ENCODE measurements around the gene YWHAE. TPM values are rescaled to one million over a fixed set of nuclear protein-coding genes. Genes with fewer than 3 reads are reported as not detected.
"Not testable (repeated sequence)": the region's sequence is repeated elsewhere in the genome, so short reads cannot be mapped to it uniquely, and the experiment has no call there.

Gene YWHAE
- total and polyA plus RNA-seq, 5 experiments from 2014 or later = 28.3 to 122 (median 34.2) TPM

DNA sequence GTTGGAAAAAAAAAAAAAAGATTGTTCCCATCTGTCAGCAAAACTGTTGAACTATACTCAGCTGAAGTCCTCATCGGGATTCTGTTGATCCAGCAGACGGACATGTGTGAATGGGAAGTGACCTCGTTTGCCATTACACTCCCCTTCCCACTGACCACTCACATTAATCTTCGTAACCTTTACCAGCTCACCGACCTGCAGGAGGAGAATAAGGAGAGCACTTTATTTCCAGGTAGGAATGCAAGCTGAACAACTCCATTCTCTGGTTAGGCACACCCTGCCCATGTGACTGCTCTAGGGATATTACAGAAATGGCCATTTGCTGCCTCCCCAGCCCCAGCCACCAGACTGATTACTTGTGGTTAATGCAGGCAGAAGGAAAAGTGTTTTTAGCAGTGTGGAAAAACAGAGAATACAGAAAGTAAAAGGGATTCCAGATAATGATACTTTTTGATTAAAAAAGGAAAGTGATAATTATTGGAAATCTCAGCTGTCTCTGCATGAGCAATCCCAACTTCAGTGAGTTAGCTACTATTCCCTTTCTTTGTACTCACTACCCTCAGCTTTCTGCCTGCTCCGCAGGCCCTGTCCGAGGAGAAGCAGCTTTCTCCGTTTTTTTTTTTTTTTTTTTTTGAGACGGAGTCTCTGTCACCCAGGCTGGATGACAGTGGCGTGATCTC, 23.6 kb upstream of the YWHAE start:
- no peak for DNase-seq
- no peak for ATAC-seq
- H3K27me3 Mint-ChIP-seq = no peaks in the 10 kb centered on the region
- H3K4me1 Mint-ChIP-seq = peaks cover 0 to 8% (median 7%) of the 10 kb centered on the region in 4 donors
- POLR2A ChIA-PET = interaction anchor here (0.7 to 1.1 kb wide), 2 partner anchors 32 to 58 kb away, joined by 3 to 5 read pairs; no protein-coding TSS in a partner anchor
- H3K27ac Mint-ChIP-seq = peak overlapping the region in 6 of 10 donors; percentile 3 to 54 (median 30)
- H3K9me3 Mint-ChIP-seq = no peaks in the 10 kb centered on the region
- no peak overlapping the region for H3K4me3 Mint-ChIP-seq
- peaks cover 0 to 65% (median 1%) of the 10 kb centered on the region in 3 donors for H3K36me3 Mint-ChIP-seq

GRCh38 chr17:1422885-1423284, 22.9 kb upstream of the YWHAE start:
- H3K4me3 Mint-ChIP-seq = no peak overlapping the region

DNA sequence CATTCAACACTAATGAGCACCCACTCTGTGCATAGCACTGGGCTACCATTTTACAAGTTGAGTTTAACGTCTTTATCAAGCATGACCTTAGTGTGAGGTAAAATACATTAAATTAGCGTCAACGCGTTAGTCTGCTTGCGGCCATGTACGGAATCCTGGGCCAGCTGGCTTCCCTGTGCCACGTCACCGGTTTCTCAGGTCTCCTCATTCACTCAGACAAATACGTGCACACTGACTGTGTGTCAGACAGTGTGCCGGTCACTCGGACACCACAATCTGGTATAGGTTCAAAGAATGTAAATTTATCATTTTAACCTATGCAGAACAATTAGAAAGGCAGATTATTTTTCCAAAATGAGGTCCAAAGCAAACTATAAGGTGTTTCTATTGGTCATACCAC, 21.4 kb upstream of the YWHAE start:
- Mint-ChIP-seq H3K4me3 (no peak overlapping the region), H3K36me3 (peaks cover 0 to 60% (median 1%) of the 10 kb centered on the region in 3 donors), H3K27me3 (no peaks in the 10 kb centered on the region), H3K4me1 (peaks cover 0 to 8% (median 3%) of the 10 kb centered on the region in 4 donors), H3K27ac (peak overlapping the region in 2 of 10 donors; percentile 43 to 63), H3K9me3 (no peaks in the 10 kb centered on the region)
- DNase-seq = no peak
- no peak for ATAC-seq
- POLR2A ChIA-PET = no interaction called here

More at GRCh38 chr17:1422885-1423284, 22.9 kb upstream of the YWHAE start:
- Mint-ChIP-seq H3K36me3 (peaks cover 0 to 62% (median 1%) of the 10 kb centered on the region in 3 donors), H3K27ac (peak overlapping the region in 3 of 10 donors; percentile 23 to 54 (median 52)), H3K4me1 (peaks cover 0 to 8% (median 6%) of the 10 kb centered on the region in 4 donors), H3K9me3 (no peaks in the 10 kb centered on the region), H3K27me3 (no peaks in the 10 kb centered on the region)
- DNase-seq = no peak
- ATAC-seq = no peak
- POLR2A ChIA-PET = interaction anchor here (0.7 to 1.1 kb wide), 2 partner anchors 32 to 57 kb away, joined by 3 to 5 read pairs; no protein-coding TSS in a partner anchor

GRCh38 chr17:1420981-1421380, 21.0 kb upstream of the YWHAE start:
- Mint-ChIP-seq H3K4me3 (no peak overlapping the region), H3K27ac (peak overlapping the region in 1 of 10 donors; percentile 75), H3K36me3 (peaks cover 0 to 56% (median 1%) of the 10 kb centered on the region in 3 donors), H3K27me3 (no peaks in the 10 kb centered on the region), H3K4me1 (peaks cover 0 to 7% (median 3%) of the 10 kb centered on the region in 4 donors), H3K9me3 (no peaks in the 10 kb centered on the region)
- POLR2A ChIA-PET = no interaction called here
- no peak for DNase-seq
- no peak for ATAC-seq

DNA sequence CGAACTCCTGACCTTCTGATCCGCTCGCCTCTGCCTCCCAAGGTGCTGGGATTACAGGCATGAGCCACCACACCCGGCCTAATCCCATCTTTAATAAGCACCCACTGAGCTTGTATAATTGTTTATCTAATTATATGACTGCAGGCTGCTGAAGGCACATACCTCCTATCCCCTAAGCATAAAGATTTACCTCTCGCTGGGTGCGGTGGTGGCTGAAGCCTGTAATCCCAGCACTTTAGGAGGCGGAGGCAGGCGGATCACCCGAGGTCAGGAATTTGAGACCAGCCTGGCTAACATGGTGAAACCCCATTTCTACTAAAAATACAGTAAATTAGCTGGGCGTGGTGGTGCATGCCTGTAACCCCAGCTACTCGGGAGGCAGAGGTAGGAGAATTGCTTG, 20.1 kb upstream of the YWHAE start:
- H3K27ac Mint-ChIP-seq = no peak overlapping the region
- peaks cover 0 to 3% (median 0%) of the 10 kb centered on the region in 4 donors for H3K4me1 Mint-ChIP-seq
- ATAC-seq (no peak), DNase-seq (no peak)
- POLR2A ChIA-PET = interaction anchor here (0.6 kb wide), 1 partner anchor 49 kb away, joined by 3 read pairs; no protein-coding TSS in a partner anchor
- peaks cover 0 to 47% (median 1%) of the 10 kb centered on the region in 3 donors for H3K36me3 Mint-ChIP-seq
- H3K27me3 Mint-ChIP-seq = no peaks in the 10 kb centered on the region
- H3K4me3 Mint-ChIP-seq = no peak overlapping the region
- H3K9me3 Mint-ChIP-seq = no peaks in the 10 kb centered on the region

DNA sequence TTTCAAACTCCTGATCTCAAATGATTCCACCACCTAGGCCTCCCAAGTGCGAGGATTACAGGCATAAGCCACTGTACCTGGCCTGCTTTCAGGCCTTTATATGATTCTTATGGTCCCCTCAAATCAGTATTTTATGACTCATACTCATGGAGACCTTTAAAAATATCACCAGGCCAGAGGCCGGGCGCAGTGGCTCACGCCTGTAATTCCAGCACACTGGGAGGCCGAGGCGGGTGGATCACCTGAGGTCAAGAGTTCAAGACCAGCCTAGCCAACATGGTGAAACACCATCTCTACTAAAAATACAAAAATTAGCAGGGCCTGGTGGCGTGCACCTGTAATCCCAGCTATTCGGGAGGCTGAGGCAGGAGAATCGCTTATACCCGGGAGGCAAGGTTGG, 18.5 kb upstream of the YWHAE start:
- POLR2A ChIA-PET = interaction anchor here (0.6 kb wide), 2 partner anchors 12 to 68 kb away, joined by 3 read pairs; no protein-coding TSS in a partner anchor
- not testable (repeated sequence) for H3K4me1 Mint-ChIP-seq, H3K27ac Mint-ChIP-seq, ATAC-seq, H3K4me3 Mint-ChIP-seq, H3K9me3 Mint-ChIP-seq, DNase-seq, H3K27me3 Mint-ChIP-seq
- peaks cover 0 to 35% (median 1%) of the 10 kb centered on the region in 3 donors for H3K36me3 Mint-ChIP-seq

- no peak overlapping the region for H3K27ac Mint-ChIP-seq
- H3K27me3 Mint-ChIP-seq = no peaks in the 10 kb centered on the region
- no peaks in the 10 kb centered on the region for H3K9me3 Mint-ChIP-seq
- ATAC-seq (no peak), DNase-seq (no peak)
- no peak overlapping the region for H3K4me3 Mint-ChIP-seq
- peaks cover 0 to 16% (median 1%) of the 10 kb centered on the region in 3 donors for H3K36me3 Mint-ChIP-seq
- H3K4me1 Mint-ChIP-seq = peaks cover 0 to 3% (median 0%) of the 10 kb centered on the region in 4 donors
- POLR2A ChIA-PET = interaction anchor here (0.6 to 0.7 kb wide), 2 partner anchors 155 to 300 kb away, joined by 4 to 5 read pairs; no protein-coding TSS in a partner anchor
These were observed 16.4 kb upstream of the YWHAE start for GRCh38 chr17:1416414-1416813.

DNA sequence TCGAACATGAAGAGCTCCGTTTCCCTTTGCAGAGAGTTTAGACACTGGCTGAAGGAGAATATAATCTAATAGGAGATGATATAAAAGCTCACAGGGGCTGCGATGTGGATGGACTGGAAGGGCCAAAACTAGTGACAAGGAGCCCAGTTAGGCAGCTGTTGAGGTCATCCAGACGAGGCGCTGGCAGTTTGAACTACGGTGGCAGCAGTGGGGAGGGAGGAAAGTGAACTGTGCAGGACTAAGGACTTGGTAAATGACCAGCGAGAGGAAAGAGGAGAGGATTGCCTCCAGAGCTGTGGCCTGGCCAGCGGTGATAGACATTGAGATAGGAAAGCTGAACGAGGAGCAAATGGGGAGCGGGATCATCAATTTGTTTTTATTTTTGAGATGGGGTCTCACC, 14.6 kb upstream of the YWHAE start:
- DNase-seq = no peak

DNA sequence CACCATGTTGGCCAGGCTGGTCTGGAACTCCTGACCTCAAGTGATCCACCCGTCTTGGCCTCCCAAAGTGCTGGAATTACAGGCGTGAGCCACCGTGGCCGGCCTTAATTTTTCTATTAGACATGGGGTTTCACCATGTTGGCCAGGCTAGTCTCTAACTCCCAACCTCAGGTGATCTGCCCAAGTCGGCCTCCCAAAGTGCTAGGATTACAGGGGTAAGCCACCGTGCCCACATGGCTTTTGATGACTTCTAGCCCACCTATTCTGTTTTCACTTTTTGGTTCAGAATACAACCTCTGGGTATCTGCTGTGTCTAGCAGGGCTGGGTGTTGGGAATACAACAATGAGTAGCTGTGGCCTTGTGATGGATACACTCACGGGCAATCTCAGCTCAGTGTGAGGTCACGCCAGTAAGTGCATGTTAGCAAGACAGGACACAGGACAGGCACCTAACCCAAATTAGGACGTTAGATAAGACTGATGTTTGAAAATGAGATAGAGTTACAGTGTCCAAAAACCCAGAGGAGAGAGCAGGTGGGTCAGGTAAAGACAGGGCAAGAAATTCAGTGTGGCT, 14.1 kb upstream of the YWHAE start:
- Mint-ChIP-seq H3K4me3 (no peak overlapping the region), H3K9me3 (no peaks in the 10 kb centered on the region), H3K36me3 (peaks cover 0 to 7% (median 0%) of the 10 kb centered on the region in 3 donors), H3K27ac (peak overlapping the region in 3 of 10 donors; percentile 12 to 40 (median 35)), H3K4me1 (peaks cover 0 to 3% (median 0%) of the 10 kb centered on the region in 4 donors), H3K27me3 (no peaks in the 10 kb centered on the region)
- DNase-seq (no peak), ATAC-seq (no peak)
- POLR2A ChIA-PET = interaction anchor here (0.7 kb wide), 1 partner anchor 119 kb away, joined by 4 read pairs; no protein-coding TSS in a partner anchor

More for the DNA sequence above, 14.6 kb upstream of the YWHAE start:
- peaks cover 0 to 7% (median 0%) of the 10 kb centered on the region in 3 donors for H3K36me3 Mint-ChIP-seq
- POLR2A ChIA-PET = no interaction called here
- no peaks in the 10 kb centered on the region for H3K9me3 Mint-ChIP-seq
- ATAC-seq = no peak
- H3K4me3 Mint-ChIP-seq = no peak overlapping the region
- peak overlapping the region in 3 of 10 donors; percentile 11 to 40 (median 35) for H3K27ac Mint-ChIP-seq
- peaks cover 0 to 3% (median 0%) of the 10 kb centered on the region in 4 donors for H3K4me1 Mint-ChIP-seq
- no peaks in the 10 kb centered on the region for H3K27me3 Mint-ChIP-seq

- ATAC-seq = no peak
- no peak for DNase-seq
- Mint-ChIP-seq H3K27me3 (no peaks in the 10 kb centered on the region), H3K36me3 (peaks cover 0 to 5% (median 0%) of the 10 kb centered on the region in 3 donors), H3K9me3 (no peaks in the 10 kb centered on the region), H3K4me1 (peaks cover 0 to 3% (median 0%) of the 10 kb centered on the region in 4 donors), H3K27ac (peak overlapping the region in 1 of 10 donors; percentile 38), H3K4me3 (no peak overlapping the region)
- POLR2A ChIA-PET = interaction anchor here (0.5 to 1.4 kb wide), 3 partner anchors 13 to 118 kb away, joined by 3 to 4 read pairs (median 4); partner anchors contain the start of gene YWHAE
These were observed 13.3 kb upstream of the YWHAE start for GRCh38 chr17:1413281-1413791.

GRCh38 chr17:1412185-1413110, 12.4 kb upstream of the YWHAE start:
- DNase-seq = no peak
- ATAC-seq = no peak
- Mint-ChIP-seq H3K36me3 (no peaks in the 10 kb centered on the region), H3K27ac (no peak overlapping the region), H3K4me1 (peaks cover 0 to 3% (median 0%) of the 10 kb centered on the region in 4 donors), H3K9me3 (no peaks in the 10 kb centered on the region), H3K27me3 (no peaks in the 10 kb centered on the region), H3K4me3 (no peak overlapping the region)
- POLR2A ChIA-PET = interaction anchor here (0.6 to 1.4 kb wide), 3 partner anchors 11 to 104 kb away, joined by 3 to 4 read pairs (median 4); partner anchors contain the start of genes INPP5K and YWHAE

GRCh38 chr17:1402262-1402586, 2.2 kb upstream of the YWHAE start:
- H3K4me1 Mint-ChIP-seq = peaks cover 18 to 24% (median 20%) of the 10 kb centered on the region in 4 donors
- POLR2A ChIA-PET = interaction anchor here (0.7 kb wide), 1 partner anchor 10 kb away, joined by 3 read pairs; no protein-coding TSS in a partner anchor
- no peaks in the 10 kb centered on the region for H3K27me3 Mint-ChIP-seq
- H3K27ac Mint-ChIP-seq = no peak overlapping the region
- DNase-seq (no peak), ATAC-seq (no peak)
- H3K4me3 Mint-ChIP-seq = peak overlapping the region in 2 of 10 donors; percentile 15 to 33
- peaks cover 0 to 8% (median 0%) of the 10 kb centered on the region in 3 donors for H3K36me3 Mint-ChIP-seq
- H3K9me3 Mint-ChIP-seq = peaks cover 0 to 2% (median 0%) of the 10 kb centered on the region in 9 donors

Data from naive thymus-derived CD8-positive, alpha-beta T cell (primary cell).